HG03135 (cell line): ENCODE data around the gene ATMIN.

Experiments
- ATAC-seq: cut with Tn5 transposase; IDR thresholded peaks from one replicate; pipeline ENCODE4 v1.9.1; 2021; ENCODE audit warnings: mild to moderate bottlenecking, moderate library complexity; ENCODE audit not compliant: unreplicated experiment

ATMIN gene

DNA sequence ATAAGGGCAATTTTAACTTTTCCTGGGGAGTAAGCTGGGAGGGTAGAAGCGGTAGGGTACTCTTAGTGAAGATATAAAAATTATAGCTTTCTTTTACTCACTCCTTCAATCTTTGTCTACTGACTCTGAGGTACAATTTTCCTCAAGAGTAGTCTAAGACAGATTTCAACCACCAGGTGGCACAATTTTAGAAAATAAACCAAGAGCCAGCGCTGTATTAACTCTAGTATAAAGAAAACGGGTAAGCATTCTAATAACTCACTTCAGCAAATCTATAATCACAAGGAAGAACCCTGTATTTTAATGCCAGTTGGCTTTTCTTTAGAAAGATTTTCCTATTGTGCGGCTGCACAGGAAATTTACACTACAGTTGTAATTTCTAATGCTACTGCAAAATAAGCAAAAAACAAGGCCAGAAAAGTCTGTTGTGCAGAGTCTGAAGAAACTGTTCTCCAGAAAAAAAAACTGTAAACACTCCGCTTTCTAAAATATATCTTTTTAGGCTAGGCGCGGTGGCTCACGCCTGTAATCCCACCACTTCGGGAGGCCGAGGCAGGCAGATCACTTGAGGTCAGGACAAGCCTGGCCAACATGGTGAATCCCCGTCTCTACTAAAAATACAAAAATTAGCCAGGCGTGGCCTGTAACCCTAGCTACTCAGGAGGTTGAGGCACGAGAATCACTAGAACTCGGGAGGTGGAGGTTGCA is 30.8 kb upstream of the ATMIN start:
- no peak for ATAC-seq

DNA sequence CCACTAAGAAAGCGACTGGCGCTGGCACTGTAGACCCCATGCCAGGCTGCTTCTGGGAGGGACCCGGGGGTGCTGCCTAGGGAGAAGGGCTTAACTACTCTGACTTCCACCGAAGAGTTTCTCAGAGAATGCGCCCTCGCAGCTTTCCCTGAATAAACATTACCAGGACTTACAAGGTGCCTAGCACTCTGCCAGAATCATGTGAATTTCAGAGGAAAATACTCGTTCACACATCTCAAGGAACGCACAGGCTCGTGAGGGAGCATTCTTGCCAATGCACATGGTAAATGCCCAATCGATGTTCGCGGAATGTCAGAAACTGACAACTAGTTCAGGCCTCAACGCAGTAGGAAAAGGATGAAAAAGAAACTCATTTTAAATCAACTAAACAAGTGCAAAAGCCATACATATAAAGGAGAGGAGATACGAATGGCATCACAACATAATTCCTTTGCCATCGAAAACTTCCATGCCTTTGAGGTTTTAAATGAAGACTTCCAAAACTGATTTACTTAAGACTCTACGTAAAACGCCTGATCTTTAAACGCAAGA is 30.0 kb upstream of the ATMIN start:
- ATAC-seq: no peak

DNA sequence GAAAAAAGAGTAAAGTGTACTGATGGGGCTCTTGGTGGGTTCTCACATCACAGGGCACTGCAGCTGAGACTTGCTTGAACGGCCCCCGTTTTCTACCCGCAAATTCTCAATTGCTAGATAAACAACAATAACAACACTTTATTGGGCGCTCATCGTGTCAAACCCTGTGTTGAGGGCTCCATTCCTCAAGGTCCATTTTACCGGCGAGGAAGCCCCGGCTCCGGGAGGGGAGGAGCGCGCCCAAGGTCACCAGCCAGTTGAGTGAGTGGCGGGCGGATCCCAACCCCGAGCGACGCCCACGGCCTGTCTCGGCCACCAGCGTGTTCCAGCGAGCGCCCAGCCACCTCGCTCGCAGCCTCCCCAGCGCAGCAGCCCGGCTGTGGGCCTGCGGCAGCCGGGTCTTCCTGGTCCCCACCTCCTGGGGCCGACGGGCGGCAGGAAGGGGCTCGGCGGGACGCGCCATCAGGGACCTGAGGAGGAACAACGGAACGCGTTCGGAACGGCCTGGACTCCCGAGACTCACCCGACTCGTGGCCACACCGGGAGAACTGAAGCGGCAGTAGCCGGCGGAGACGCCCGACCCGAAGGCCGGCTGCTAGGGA is 29.3 kb upstream of the ATMIN start:
- peak; percentile 34 for ATAC-seq

DNA sequence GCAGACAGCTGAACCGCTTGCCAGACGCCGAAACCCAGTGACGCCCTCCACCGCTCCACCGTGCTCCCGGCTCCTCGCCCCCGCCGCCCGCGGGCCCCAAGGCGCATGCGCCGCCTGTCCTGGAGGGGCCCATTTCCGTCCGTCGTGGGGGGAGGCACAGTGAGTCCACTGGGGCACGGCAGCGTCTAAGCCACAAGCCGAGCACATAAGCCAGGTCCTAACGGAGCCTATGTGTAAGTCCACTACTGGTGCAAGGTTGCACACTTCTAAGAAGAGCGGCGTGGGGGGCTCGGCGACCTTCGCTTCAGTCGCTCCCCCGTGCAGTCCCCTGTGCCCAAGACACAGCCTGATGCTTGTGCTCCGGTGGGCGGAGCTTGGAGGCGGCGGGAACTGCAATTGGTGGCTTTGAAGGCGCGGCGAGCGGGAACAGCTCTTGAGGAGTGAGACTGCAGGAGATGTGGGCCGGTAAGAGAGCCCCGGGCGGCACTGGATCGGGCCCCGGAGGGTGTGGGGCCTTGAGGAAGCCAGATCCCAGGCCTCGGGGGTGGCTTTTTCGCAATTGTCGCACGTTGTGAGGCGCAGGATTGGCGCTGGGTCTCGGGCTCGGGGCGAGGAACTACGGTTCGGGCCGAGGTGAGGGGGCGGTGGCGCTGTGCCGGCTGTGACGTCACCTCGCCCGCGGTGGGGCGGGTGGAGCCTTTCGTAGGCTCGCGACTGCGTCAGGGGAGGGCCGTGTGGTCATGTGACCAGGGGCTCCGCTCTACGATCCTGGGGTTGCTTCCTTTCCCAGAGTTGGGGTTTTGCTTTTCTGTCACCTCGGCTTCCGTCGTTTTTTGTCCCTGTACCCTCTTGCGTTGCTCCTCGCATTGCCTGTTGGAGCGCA is 28.6 kb upstream of the ATMIN start, which contains the start of the genes CENPN and CMC2:
Gene CENPN (plus strand): TSS at position 402 of the 883 bp plus-strand sequence. CDS start 4,726 bp downstream, outside the sequence.
Gene CMC2 (minus strand): TSS at position 73 of the 883 bp plus-strand sequence. CDS start 9,491 bp downstream, outside the sequence.
- ATAC-seq: peak; percentile 89

DNA sequence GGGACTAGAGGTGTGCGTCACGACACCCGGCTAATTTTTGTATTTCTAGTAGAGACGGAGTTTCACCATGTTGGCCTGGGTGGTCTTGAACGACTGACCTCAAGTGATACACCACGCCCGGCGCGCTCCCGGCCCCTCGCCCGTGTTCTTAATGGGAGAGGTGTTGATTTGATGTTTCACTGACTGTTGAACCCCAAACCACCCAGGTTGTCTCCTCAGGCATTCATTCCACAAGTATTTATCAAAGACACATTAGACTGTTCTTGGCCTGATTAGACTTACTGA is 27.2 kb upstream of the ATMIN start:
- no peak for ATAC-seq

DNA sequence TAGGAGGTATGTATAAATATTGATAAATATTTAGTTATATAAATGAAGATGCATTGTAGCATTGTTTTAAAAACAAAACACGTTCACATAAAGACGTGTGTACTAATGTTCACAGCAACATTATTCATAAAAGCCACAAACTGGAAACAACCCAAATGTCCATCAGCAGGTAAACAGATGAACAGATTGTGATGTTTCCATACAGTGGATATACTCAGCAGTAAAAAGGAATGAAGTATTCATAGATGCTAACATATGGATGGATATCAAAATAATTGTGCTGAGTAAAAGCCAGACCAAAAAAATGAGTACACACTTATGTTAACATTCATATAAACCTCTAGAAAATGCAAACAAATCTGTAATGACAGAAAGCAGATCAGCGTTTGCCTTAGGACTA is 22.7 kb upstream of the ATMIN start:
- ATAC-seq: no peak

DNA sequence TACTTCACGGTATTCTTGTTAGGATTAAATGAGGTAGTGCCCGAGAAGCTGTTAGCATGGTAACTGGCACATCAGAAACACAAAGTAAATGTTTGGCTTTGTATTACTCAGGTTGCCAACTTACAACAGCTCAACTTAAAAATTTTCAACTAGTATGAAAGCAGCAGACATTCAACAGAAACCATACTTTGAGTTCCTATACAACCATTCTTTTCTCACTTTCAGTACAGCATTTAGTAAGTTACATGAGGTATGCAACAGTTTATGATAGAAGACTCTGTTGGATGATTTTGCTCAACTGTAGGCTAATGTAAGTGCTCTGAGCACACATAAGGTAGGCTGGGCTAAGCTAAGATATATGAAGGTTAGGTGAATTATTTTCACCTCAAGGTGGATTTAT is 21.0 kb upstream of the ATMIN start:
- ATAC-seq: no peak

DNA sequence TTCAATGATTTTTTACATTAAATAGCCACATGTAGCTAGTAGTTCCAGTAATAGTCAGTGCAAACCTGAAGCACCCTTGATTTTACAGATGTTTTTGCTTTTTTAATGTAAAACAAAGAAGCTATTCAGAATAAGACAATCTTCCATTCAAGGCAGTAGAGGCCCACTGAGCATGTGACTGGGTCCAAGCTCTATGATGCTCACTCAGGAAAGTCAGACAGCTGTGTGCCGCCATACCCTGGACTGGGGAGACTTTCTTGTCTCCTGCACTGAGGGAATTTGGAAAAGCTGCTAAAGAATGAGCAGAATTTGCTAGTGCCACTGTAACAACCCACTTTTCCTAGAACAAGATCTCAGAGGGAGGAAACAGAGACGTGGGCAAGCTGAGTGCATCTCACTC is 17.1 kb upstream of the ATMIN start:
- no peak for ATAC-seq

DNA sequence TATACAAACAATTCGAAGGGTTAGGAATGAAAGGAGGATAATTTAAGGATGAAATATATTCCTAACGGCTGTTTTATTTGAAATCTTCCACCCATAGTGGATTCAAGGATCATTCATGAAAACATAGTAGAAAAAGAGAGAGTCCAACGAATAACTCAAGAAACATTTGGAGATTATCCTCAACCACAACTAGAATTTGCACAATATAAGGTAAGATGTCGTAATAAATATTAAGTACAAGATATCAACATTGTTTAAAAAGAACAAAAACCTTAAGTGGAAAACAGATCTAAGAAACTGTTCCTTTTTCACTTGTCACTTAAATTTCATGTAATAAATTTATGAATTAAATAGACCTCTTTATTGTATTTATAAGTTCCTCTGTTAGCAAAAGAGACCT is 9.2 kb upstream of the ATMIN start:
- ATAC-seq: no peak

DNA sequence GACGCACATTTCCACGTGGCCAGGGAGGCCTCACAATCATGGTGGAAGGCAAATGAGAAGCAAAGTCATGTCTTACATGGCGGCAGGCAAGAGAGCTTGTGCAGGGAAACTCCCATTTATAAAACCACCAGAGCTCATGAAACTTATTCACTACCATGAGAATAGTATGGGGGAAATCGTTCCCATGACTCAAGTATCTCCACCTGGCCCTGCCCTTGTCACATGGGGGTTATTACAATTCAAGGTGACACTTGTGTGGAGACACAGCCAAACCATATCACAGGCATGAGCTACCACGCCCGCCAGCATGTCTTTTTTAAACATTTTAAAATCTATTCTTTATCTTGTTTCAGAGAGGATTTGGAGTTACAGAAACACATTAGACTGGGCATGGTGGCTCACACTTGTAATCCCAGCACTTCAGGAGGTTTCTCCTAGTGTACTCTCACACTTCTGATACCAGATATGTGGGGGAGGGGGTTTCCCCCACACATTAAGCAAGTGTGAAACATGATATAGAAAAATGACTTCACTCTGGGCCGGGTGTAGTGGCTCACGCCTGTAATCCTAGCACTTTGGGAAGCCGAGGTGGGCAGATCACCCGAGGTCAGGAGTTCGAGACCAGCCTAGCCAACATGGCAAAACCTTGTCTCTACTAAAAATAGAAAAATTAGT is 5.6 kb upstream of the ATMIN start:
- no peak for ATAC-seq

DNA sequence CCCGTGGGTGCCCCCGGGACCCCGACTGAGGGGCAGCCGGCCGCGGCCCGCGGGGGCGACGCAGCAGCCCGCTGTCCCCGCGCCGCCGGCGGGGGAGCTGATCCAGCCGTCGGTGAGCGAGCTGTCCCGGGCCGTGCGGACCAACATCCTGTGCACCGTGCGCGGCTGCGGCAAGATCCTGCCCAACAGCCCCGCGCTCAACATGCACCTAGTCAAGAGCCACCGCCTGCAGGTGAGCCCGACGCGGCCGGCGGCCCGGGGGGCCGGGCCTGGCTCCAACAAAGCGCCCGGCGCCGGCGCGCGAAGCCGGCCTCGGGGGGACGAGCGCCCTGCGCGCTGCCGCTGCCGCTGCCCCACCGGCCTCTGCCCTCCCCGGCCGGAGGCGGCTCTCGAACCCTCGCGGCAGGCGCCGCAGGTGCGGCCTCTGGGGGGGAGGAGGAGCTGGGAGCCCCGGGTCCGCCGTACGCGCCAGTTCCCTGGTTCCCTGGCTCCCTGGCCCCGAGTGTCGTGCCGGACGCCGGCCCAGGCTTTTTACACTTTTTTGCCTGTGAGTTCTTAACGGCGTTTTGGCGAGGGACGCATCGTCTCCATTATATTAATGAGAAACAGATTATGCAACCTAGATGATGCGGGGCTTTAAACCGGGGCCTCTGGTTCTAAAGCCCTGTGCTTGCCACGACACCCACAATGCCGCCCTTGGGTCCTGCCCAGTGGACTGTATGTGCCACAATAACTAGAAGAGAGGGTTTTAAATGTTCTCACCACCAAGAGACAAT is 521 bp downstream of the ATMIN start:
- ATAC-seq: peak; percentile 53

DNA sequence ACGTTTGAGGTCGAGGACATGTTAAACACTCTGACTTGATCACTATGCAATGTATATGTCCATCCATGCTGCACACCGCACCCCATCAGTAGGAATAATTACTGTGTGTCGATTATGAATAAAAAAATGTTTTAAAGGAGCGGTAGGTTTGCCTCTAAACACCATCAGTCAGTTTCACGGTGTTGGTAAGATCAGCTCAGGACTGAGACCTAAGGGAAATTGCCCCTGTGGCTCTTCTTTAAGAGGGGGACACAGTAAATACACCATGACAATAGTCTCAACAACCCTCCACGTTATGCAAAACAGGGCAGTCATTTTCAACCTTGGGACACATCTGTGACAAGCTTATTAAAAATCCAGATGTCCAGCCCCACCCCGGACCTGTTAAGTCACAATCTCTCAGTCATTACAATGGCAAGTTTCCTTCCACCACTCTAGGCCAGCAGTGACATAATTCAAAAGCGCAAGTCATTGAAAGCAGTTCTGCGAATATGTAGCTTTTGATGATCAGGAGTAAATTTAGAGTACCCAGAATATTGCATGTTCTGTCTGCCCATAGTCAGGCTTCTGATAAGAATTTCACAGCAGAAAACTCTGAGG is 1.2 kb downstream of the ATMIN start:
- no peak for ATAC-seq

DNA sequence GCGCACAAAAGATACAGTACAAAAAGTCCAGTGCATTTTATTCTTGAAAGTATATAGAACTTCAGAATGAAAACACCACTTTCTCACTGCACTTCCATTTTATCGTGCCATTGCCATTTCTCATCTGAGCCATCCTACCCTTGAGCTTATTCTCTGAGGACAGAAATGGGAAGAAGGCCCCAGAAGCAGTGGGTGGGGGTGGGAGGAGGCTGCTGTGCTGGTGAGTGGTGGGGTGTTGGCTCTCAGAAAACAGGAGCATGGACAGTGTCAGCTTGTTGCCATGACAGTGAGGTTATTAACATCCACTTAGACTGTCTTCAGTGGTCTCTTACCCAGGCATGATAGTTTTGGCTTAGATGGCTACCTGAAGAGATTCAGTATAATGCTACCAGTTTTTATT is 4.5 kb downstream of the ATMIN start:
- ATAC-seq: no peak

DNA sequence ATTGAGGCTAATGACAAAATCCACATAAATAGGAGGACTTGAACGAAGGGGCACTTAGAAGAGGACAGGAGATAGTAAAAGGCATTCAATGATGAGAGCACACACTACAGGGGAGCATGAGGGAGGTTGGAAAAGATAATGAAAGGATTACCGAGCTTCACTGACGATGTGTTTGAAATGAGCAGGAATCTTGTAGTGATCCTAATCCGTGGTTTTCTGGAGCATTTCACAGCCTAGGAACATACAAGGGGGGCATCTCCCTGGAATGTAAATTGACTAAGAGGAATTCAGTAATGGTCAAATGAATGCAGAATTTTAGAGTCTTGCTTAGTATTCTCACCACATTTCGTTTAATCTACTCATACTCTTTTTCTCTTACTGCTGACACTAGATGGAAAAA is 5.2 kb downstream of the ATMIN start:
- no peak for ATAC-seq

DNA sequence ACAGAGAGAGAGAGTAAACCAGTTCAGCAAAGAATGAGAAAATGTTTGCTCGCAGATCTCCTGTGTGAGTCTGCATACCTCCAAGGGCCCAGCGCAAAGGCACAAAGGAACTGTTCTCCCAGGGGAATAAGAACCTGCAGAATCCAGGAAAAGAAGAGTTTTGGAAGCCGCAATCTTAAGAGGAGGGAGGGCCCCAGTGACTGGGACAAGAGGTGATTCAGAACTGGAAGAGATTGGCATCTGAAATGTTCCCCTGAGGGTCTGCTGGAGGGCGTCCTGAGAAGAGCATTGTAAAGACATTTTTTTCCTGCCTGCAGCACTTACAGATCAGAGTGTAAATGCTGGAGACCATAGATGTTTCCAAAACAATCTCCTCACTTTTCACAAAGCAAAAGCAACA is 6.1 kb downstream of the ATMIN start:
- no peak for ATAC-seq

DNA sequence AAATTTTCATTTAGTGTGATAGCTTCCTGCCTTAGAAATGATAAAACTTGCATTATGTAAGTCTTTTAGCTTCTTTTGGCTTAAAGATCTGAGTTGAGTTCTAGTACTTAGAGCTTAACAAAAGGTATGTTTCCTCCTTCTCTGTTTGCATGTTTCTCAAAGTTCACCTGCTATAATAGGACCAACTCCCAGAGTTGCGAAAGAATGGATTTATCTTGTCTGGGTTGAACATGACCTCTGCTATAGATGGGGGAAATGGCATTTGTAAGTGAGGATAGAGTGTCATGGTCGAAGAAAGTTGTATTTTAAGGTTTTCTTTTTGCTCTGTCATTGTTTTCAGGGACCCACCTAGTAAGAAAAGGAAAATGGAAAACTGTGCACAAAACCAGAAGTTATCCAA is 7.2 kb downstream of the ATMIN start:
- no peak for ATAC-seq

DNA sequence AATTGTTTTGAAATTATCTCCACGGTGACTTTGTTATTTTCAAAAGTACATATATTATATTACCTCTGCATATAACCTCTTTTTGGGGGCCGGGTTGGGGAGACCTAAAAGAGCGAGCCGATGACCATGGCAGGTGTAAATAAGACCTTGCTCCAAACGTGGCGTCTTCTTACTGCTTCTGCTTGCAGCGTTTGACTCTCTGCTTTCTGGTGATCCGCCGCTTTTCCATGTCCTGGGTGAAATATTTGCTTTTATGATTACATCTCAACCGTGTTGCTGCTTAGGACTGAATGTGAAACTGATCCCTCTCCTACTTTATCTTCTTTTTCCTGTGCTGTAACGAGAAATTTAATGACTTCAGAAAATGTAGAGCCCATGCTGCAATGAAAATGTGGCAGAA is 18.1 kb downstream of the ATMIN start:
- no peak for ATAC-seq

DNA sequence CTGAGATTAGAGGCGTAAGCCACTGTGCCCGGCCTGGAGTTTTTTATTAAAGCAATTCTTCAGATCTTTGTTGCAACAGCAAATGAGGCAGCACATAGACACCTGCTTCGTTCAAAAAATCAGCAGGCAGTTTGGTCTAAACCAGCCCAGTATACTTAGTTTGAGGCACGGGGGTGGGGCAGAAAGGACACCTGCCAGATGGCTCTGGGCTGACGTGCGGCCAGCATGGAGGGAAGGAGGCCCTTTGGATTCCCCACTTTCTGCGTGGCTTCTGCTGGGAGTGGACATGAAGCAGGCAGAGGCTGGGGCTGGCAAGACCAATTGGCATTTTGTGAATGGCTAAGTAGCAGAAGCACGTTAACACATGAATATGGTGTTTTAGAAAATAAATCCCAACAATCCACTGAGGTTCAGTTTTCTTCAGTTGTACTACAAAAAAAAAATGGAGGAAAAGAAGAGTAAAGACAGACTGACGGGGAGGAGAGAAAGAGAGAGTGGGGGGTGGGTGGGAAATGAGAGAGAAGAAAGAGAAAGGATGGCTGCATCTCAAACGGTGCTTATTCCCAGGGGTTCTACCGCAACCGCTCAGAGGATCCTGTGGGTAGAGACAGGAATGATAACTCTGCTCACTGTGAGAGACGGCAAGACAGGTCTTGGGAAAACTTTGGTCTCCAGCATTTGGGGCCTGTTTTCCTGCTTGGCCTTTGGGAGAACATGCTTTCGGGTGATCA is 25.1 kb downstream of the ATMIN start:
- ATAC-seq: no peak

DNA sequence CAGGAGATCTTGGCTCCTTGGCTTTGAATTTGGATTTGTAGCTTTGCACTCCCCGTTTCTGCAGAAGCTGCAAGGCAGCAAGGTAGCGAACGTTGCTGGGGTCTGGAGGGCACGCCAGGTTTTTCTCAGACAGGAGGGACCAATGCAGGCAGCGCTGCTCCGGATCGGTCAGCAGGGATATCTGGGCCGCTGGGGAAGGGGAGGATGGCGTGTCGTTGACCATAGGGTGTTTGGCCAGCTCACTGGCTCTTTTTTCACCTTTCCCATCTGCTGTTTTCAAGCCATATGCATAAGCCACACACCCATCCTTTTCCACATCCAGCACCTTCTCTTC is 25.6 kb downstream of the ATMIN start:
- no peak for ATAC-seq
